Cardiac muscle cell (in vitro differentiated cells and primary cell): ENCODE measurements around the gene NEK5. TPM values are rescaled to one million over a fixed set of nuclear protein-coding genes. Genes with fewer than 3 reads are reported as not detected.
"Not testable (repeated sequence)": the region's sequence is repeated elsewhere in the genome, so short reads cannot be mapped to it uniquely, and the experiment has no call there.

Experiments
- DNase-seq, 2 donors: peaks; one replicate each; pipeline versions ENCODE4 v3.0.0 to v3.0.0-alpha.2; 2010 to 2017; ENCODE audit warnings: low read depth in 1 of 2, low spot score in 1 of 2
- H3K27ac ChIP-seq: fragments of 200-600 bp; sonication (generic); 2 replicates; pipeline ENCODE4 v1.5.1; 2016
- H3K27me3 ChIP-seq: fragments of 200-600 bp; sonication (generic); 2 replicates; pipeline ENCODE4 v1.6.0; 2016; ENCODE audit warnings: control low read depth
- H3K36me3 ChIP-seq: fragments of 200-600 bp; sonication (generic); 2 replicates; pipeline ENCODE4 v1.5.1; 2016; ENCODE audit warnings: control low read depth
- H3K4me1 ChIP-seq: fragments of 200-600 bp; sonication (generic); 2 replicates; pipeline ENCODE4 v1.8.1; 2017; ENCODE audit warnings: low read depth, mild to moderate bottlenecking, mixed run types
- H3K4me3 ChIP-seq: fragments of 200-600 bp; sonication (generic); 2 replicates; pipeline ENCODE4 v1.5.1; 2016; ENCODE audit warnings: mild to moderate bottlenecking
- H3K9me3 ChIP-seq: fragments of 200-600 bp; sonication (generic); 2 replicates; pipeline ENCODE4 v1.5.1; 2017; ENCODE audit warnings: low read depth, mild to moderate bottlenecking, control low read depth
- CTCF ChIP-seq: IDR thresholded peaks from 2 replicates; pipeline ENCODE4 v1.5.1; 2012; ENCODE audit warnings: low read depth, mild to moderate bottlenecking, low read length
- polyA plus RNA-seq: library from polyadenylated mRNA; unstranded; fragments of >200 nt; fragmentation: Nextera tagmentation; extraction: Ambion mirVana; gene quantifications from 2 replicates; pipeline ENCODE4 v1.2.1, GENCODE V29; 2016
- total RNA-seq: library from RNA; depleted of rRNA; stranded (reverse); fragments of >200 nt; gene quantifications from 2 replicates; pipeline ENCODE4 v1.2.3, GENCODE V29; 2016

The NEK5 gene, protein sequence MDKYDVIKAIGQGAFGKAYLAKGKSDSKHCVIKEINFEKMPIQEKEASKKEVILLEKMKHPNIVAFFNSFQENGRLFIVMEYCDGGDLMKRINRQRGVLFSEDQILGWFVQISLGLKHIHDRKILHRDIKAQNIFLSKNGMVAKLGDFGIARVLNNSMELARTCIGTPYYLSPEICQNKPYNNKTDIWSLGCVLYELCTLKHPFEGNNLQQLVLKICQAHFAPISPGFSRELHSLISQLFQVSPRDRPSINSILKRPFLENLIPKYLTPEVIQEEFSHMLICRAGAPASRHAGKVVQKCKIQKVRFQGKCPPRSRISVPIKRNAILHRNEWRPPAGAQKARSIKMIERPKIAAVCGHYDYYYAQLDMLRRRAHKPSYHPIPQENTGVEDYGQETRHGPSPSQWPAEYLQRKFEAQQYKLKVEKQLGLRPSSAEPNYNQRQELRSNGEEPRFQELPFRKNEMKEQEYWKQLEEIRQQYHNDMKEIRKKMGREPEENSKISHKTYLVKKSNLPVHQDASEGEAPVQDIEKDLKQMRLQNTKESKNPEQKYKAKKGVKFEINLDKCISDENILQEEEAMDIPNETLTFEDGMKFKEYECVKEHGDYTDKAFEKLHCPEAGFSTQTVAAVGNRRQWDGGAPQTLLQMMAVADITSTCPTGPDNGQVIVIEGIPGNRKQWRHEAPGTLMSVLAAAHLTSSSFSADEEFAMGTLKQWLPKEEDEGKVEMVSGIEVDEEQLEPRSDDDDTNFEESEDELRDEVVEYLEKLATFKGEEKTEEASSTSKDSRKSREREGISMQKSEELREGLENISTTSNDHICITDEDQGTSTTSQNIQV
- total RNA-seq (0.33 TPM in 1 of 2 replicates, not detected in the other), polyA plus RNA-seq (0.34 and 0.71 TPM in 2 replicates)

DNA sequence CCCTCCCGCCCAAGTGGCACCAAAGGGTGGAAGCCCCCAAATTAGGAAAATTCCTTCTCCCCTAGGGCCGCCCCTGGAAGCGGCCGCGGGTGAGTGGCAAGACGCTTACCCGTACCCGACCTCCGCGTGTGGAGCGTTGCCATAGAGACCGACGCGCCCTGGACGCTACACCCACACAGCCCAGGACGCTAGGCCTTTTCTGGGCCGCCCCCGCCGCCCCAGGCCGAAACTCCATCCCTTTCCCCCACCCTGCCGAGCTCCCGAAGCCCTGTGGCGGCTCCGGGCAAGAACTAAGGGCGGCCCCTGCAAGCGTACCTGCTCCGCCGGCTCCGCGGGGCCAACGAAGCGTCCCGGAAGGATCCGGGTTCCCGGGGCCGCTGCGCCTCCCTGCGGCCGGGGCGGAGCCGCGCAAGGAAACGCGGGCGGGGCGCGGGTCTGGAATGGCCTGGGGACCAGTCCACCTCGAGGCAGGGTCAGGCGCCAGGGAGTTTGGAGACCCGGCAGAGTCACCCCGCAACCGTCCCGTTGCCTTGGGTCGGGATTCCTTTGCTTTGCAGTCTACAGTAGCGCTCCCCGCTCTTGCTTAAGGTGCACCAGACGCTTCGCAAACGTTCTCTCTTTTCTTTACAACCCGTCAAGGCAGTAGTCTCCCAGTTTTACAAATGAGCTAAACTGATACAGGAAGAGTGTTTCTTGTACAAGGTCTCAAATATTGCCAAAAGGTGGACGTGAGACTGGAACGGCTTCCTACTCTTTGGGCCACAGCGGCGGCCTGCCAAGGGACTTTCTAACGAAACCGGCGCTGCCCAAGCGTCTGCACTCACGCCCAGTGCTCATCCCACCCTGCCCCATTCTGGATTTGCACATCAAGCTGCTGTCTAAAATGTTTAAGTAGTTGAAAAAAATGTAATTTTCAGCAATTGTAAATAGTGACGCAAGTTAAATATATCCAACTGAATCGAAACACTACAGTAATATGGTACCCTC is at the start of gene NEK5:
NEK5 (minus strand) TSS at position 360 of the 987 bp plus-strand sequence. CDS start 1,591 bp downstream, outside the sequence.
- Histone ChIP-seq H3K27me3 (no peaks in the 10 kb centered on the region), H3K4me1 (no peaks in the 10 kb centered on the region), H3K9me3 (no peaks in the 10 kb centered on the region), H3K4me3 (peak within 1 kb of the TSS; percentile 64), H3K36me3 (peaks cover 6% of the 10 kb centered on the region), H3K27ac (no peak within 1 kb of the TSS)
- peak; percentile 78 for TF ChIP-seq CTCF
- peak; percentile 59 to 89 for DNase-seq

DNA sequence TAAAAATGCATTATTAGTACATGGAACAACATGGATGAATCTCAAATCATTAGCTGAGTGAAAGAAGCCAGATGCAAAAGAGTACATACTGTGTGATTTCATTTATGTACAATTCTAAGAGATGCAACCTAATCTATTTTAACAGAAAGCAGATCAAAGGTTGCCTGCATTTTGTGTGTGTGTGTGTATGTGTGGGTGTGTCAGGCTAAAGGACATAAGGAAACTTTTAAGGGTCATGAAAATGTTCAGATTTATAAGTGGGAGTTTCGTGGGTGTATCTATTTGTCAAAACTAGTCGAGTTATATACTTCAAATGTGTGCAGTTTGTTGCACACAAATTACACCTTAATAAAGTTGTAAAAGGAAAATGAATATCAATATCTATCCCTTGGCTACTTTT is 48.4 kb upstream of the NEK5 start:
- Histone ChIP-seq H3K27ac (no peak overlapping the region), H3K9me3 (no peaks in the 10 kb centered on the region), H3K4me3 (no peak overlapping the region), H3K36me3 (peaks cover 19% of the 10 kb centered on the region), H3K4me1 (no peaks in the 10 kb centered on the region), H3K27me3 (no peaks in the 10 kb centered on the region)
- TF ChIP-seq CTCF = no peak
- DNase-seq = no peak

DNA sequence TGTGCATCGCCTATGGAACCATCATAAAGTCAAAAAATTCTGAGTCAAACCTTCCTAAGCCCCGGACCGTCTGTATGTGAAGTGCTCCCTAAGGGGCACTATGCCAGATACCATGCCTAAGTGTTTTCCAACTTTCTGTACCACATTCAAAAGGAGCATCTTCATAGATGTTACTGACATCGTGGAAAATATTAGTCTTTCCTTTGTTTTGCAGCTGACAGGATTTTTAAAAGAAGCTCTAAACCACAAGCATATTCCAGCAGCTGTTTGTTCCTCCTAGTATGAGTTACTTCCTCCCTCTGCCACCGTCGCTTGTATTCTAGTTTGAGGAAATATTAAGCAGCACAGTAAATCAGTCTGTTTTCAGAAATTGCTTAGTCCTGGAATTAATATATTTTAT is 45.1 kb upstream of the NEK5 start:
- peaks cover 29% of the 10 kb centered on the region for H3K36me3 ChIP-seq
- not testable (repeated sequence) for H3K9me3 ChIP-seq, H3K4me3 ChIP-seq, H3K4me1 ChIP-seq, H3K27ac ChIP-seq, H3K27me3 ChIP-seq, DNase-seq

DNA sequence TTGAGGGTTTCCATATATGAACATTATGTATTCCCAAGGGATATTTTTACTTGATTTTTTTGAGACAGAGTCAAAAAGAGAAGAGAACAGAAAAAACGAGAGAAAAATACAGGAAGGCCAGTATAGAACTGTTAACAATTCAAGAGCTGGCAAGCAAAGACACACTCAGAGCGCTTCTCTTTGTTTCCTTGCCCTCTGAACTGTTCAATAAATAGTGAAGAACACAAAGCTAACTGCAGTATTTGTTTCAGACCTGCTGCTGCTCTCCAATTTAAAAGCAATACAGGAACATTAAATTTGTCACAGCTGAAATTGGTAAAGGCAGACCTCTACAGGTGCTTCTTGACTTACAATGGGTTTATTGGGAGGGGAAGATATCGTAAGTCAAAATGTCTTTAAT is 44.5 kb upstream of the NEK5 start:
- Histone ChIP-seq H3K27me3 (no peaks in the 10 kb centered on the region), H3K9me3 (no peaks in the 10 kb centered on the region), H3K4me1 (no peaks in the 10 kb centered on the region), H3K36me3 (peaks cover 31% of the 10 kb centered on the region), H3K27ac (no peak overlapping the region), H3K4me3 (no peak overlapping the region)
- DNase-seq = no peak
- no peak for TF ChIP-seq CTCF

GRCh38 chr13:52171686-52172085 is 42.8 kb upstream of the NEK5 start:
- not testable (repeated sequence) for DNase-seq, H3K4me3 ChIP-seq, H3K27ac ChIP-seq, H3K9me3 ChIP-seq, H3K27me3 ChIP-seq, H3K4me1 ChIP-seq
- H3K36me3 ChIP-seq = peaks cover 32% of the 10 kb centered on the region

DNA sequence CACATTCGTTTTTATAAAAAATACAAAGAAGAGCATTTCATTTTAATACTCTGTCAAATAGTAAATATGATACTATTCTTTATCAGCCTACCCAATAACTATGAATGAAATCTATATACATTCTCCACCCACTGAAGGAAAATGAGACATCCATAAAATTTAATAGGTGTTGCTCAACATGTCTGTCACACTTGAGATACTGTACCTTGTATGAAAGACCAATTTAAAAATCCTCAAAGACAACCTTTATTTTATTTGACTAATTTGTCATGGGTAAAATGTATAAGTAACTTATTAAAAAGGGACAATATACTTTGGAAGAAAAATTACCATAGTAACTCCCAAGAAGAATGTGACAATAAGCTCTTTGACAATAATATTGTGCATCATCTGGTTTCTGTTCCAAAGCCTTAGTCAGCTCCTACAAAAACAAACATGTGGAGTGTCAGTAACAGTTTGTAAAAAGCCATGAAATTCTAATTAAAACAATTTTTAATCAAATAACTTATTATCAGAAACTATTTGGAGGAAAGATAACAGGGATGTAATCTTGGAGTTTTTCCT is 42.0 kb upstream of the NEK5 start:
- peaks cover 32% of the 10 kb centered on the region for H3K36me3 ChIP-seq
- H3K27me3 ChIP-seq, H3K4me1 ChIP-seq, H3K9me3 ChIP-seq, H3K4me3 ChIP-seq, H3K27ac ChIP-seq, DNase-seq: not testable (repeated sequence)
